Measurements from ENCODE around the gene FAM83E.

- TF ChIP-seq CTCF (IDR thresholded peaks at IDR 0.05) (no peak), POLR2A (IDR thresholded peaks at IDR 0.05) (no peak)
Measured at GRCh38 chr19:48629599-48630295, 14.9 kb upstream of the FAM83E start.
